Sigmoid colon (tissue), 3 donors: Measurements from ENCODE around the gene RBM26.

Experiments
- POLR2A ChIP-seq, 2 donors: fragments of 450-650 bp; IDR thresholded peaks; one replicate each; pipeline ENCODE4 v1.6.1; 2016; ENCODE audit warnings: antibody characterized with exemption in 2 of 2, mild to moderate bottlenecking in 2 of 2, moderate library complexity in 2 of 2
- TF ChIP-seq, protein P1 (sequence below), 4 experiments: fragments of 450-650 bp in 3 of 4; fragments of 200-600 bp in 1 of 4; IDR thresholded peaks; one replicate each; pipeline ENCODE4 v1.5.1; 2016 to 2019; ENCODE audit warnings: antibody characterized with exemption in 4 of 4, mild to moderate bottlenecking in 3 of 4, moderate library complexity in 2 of 4

DNA sequence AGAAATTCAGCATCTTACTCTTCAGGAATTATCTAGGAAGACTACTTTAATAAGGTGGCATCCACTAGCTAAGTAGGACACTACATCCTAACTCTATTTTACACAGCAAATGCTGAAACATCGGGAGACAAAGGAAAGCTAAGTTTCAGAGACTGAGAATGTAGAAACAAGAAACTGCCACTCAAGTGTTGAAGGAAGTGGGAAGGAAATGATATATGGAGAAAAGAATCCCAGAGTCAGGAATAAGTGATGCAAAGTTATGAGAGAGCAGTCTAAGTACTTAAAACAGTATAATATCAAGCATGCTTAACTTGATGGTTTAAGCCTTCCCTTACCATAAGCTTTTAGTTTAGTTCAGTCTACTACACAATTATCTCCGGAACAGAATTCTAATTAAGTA lies 52.4 kb downstream of the RBM26 start:
- TF ChIP-seq, protein P1, sequence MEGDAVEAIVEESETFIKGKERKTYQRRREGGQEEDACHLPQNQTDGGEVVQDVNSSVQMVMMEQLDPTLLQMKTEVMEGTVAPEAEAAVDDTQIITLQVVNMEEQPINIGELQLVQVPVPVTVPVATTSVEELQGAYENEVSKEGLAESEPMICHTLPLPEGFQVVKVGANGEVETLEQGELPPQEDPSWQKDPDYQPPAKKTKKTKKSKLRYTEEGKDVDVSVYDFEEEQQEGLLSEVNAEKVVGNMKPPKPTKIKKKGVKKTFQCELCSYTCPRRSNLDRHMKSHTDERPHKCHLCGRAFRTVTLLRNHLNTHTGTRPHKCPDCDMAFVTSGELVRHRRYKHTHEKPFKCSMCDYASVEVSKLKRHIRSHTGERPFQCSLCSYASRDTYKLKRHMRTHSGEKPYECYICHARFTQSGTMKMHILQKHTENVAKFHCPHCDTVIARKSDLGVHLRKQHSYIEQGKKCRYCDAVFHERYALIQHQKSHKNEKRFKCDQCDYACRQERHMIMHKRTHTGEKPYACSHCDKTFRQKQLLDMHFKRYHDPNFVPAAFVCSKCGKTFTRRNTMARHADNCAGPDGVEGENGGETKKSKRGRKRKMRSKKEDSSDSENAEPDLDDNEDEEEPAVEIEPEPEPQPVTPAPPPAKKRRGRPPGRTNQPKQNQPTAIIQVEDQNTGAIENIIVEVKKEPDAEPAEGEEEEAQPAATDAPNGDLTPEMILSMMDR (IDR thresholded peaks at IDR 0.05), result no peak
- no peak for TF ChIP-seq POLR2A (IDR thresholded peaks at IDR 0.05)
